Muscle of back (tissue), 11 donors: ENCODE results near the gene AZGP1. TPM values are rescaled to one million over a fixed set of nuclear protein-coding genes. Genes with fewer than 3 reads are reported as not detected.
"Not testable (repeated sequence)": the region's sequence is repeated elsewhere in the genome, so short reads cannot be mapped to it uniquely, and the experiment has no call there.

Experiments
- DNase-seq, 3 donors: peaks; one replicate each; pipeline versions ENCODE4 v3.0.0 to v3.0.0-alpha.2; 2013
- polyA plus RNA-seq, 10 donors: library from polyadenylated mRNA; unstranded; fragments of 120-200 nt; gene quantifications; one replicate each; pipeline ENCODE4 v1.2.1, GENCODE V29; 2013; ENCODE audit not compliant: insufficient read length in 10 of 10

Gene AZGP1
- polyA plus RNA-seq, 10 donors: 0.56 to 1.3 (median 0.82) TPM

GRCh38 chr7:99953649-99954048 lies 22.2 kb downstream of the AZGP1 start:
- DNase-seq: no peak

GRCh38 chr7:99952649-99953048 lies 23.2 kb downstream of the AZGP1 start:
- not testable (repeated sequence) for DNase-seq

GRCh38 chr7:99950819-99951218 lies 25.0 kb downstream of the AZGP1 start:
- DNase-seq: not testable (repeated sequence)

GRCh38 chr7:99949645-99950228 lies 26.1 kb downstream of the AZGP1 start:
- DNase-seq: no peak

- DNase-seq: no peak
Observed at GRCh38 chr7:99947608-99948007, 28.2 kb downstream of the AZGP1 start.

- no peak for DNase-seq
Observed at GRCh38 chr7:99944497-99945070, 31.2 kb downstream of the AZGP1 start.

GRCh38 chr7:99943641-99944496 lies 32.0 kb downstream of the AZGP1 start:
- DNase-seq: no peak

- DNase-seq: no peak
Observed at GRCh38 chr7:99938296-99938695, 37.5 kb downstream of the AZGP1 start.

- DNase-seq: not testable (repeated sequence)
Observed at GRCh38 chr7:99935009-99935408, 40.8 kb downstream of the AZGP1 start.

- no peak for DNase-seq
Observed at GRCh38 chr7:99930376-99930775, 45.5 kb downstream of the AZGP1 start.

- no peak for DNase-seq
Observed at GRCh38 chr7:99929730-99930053, 46.1 kb downstream of the AZGP1 start.

- DNase-seq: peak; percentile 15 to 52 (median 21)
Observed at GRCh38 chr7:99928994-99929729, 46.7 kb downstream of the AZGP1 start, which contains the start of gene GJC3. GJC3 (minus strand) TSS chr7:99929620; CDS start chr7:99929620, 0 bp downstream.

- DNase-seq: no peak
Observed at GRCh38 chr7:99928188-99928587, 47.6 kb downstream of the AZGP1 start.

GRCh38 chr7:99927536-99927935 lies 48.3 kb downstream of the AZGP1 start:
- DNase-seq: no peak

- no peak for DNase-seq
Observed at GRCh38 chr7:99926321-99926720, 49.5 kb downstream of the AZGP1 start.

GRCh38 chr7:99923200-99923599 lies 52.6 kb downstream of the AZGP1 start:
- no peak for DNase-seq

GRCh38 chr7:99920149-99920548 lies 55.7 kb downstream of the AZGP1 start:
- DNase-seq: peak in 1 of 3 donors; percentile 17

- DNase-seq: no peak
Observed at GRCh38 chr7:99919814-99920112, 56.1 kb downstream of the AZGP1 start.

GRCh38 chr7:99918959-99919813 lies 56.6 kb downstream of the AZGP1 start, which contains the start of gene TRIM4:
TRIM4 (minus strand) TSS chr7:99919530; CDS start chr7:99919401, 129 bp downstream.
- DNase-seq: peak; percentile 88 to 96 (median 90)
